ENCODE measurements around the gene UST. TPM values are rescaled to one million over a fixed set of nuclear protein-coding genes. Genes with fewer than 3 reads are reported as not detected.
"Not testable (repeated sequence)": the region's sequence is repeated elsewhere in the genome, so short reads cannot be mapped to it uniquely, and the experiment has no call there.

UST gene
- total RNA-seq, 1 donor from 2014 or later = 0.25 TPM

DNA sequence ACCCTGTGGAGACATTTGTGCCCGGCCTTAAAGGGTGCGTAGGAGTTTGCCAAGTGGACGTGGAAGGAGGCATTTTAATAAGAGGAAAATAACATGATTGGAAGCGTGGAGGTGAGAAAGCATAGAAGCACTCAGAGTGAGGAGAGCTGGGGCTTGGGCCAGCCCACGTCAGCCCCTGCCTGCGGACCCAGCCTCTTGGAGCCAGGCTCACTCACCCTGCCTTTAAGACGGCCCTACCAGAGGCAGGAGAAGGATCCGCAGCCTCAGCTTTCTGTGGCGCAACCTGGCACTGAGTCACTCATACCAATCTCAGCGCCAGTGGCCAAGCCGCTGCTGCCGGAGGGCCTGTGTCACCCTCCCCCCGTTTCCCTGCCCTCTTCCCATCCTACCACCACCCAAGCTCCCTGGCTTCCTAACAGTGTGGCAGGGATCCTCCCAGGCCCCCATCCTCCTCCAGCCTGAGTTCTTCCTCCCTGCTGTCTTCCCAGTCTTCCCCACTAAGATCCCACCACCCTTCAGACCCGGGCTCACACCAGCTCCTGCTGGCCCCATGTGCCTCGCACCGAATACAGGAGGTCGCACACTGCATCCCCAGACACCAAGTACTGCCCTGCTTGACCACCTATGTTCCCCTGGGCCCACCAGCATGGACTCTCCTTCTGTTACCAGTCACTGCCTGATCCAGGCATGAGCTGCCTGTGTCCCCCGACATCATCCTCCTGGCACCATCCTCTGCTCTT lies 285.2 kb downstream of the UST start:
- intact Hi-C loops (cut with micrococcal nuclease) = loop anchor here (1.0 to 5.0 kb wide), 6 partner anchors 14 to 287 kb away; no protein-coding TSS in a partner anchor

- intact Hi-C loops (cut with micrococcal nuclease) = loop anchor here (5.0 kb wide), 2 partner anchors 109 to 199 kb away; no protein-coding TSS in a partner anchor
These were observed 286.0 kb downstream of the UST start for GRCh38 chr6:149032599-149033405.

DNA sequence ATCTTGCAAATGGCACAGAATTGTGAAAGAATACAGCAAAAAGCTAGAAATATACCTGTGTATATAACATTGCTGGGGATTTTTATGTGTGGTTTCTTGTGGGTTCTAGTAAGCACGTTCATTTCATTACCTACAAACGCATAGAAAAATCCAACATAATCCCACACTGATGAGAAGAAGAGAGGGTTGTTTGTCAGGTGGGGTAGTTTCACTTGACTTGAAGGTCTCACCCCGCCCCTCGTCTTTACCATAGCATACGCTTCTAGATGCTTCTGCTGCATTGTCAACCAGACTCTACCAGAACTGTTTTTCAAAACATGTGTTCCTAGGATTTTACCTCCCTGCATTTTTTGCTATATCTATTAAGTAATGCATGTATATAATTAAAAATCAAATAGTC lies 286.6 kb downstream of the UST start:
- intact Hi-C loops (cut with micrococcal nuclease) = loop anchor here (5.0 kb wide), 2 partner anchors 109 to 199 kb away; no protein-coding TSS in a partner anchor

DNA sequence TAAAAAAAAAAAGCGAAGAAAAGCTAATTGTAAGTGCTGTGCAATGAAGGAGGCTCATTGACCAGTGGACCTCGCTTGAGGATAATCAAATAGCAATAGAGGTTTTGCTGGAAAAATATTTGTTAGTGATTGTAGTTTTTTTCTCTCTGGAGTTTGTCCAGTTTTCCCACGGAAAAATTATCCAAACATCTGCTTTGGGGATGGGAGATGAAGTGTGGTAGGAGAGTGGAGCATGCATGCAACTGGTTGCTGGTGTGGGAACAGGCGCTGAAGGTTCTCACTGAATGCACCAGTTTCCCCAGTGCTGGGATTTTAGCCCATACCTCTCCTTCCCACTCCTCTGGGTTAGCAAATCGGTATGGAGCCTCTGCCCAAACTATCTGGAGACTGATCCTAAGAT lies 288.9 kb downstream of the UST start:
- intact Hi-C loops (cut with micrococcal nuclease) = no loop called here

DNA sequence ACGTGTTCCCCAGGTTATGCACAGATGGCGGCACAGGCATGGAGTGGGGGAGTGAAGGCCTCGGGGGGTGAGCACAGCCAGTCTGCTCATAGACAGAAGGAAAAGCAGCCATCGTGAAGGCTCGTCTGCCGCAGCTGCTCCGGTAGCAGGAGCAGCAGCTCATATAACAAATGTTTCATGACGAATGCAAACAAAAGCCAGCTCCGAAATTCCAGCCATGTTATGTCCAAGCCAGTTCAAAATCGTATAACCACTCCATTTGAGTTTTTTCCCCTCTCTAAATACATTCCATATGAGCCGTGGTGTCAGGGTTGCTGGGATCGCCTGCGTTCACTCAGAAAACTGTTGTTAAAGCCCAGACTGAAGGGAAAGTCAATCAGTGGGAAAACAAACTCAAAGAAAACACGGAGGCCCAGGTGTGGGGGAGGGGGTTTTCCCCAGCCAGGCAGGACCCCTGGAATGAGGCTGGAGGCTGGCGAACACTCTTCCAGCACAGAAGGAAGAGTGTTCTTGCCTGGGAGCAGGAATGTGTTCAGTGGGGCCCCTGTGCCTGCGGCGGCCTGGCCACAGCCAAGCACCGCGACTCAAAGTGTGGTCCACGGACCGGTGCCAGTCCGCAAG lies 290.3 kb downstream of the UST start:
- intact Hi-C loops (cut with micrococcal nuclease) = no loop called here

- intact Hi-C loops (cut with micrococcal nuclease) = not testable (repeated sequence)
These were observed 292.2 kb downstream of the UST start for GRCh38 chr6:149039025-149039424.

DNA sequence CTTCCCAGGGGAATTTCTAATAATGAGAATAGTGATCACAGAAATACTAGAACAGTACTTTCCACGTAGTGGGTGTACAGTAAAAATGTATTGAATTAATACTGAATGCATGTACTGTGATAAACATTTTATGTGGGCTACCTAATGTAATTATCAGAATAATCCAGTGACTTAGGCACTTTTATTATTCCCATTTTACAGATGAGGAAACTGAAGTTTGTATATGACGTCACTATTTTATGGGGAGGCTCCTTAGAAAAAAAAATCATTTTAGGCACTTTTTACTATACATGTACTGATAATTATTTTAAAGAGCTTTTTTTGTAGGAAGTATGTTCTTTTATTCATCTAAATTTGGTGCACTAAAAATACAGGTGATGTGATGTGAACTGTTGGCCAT lies 295.1 kb downstream of the UST start:
- intact Hi-C loops (cut with micrococcal nuclease) = no loop called here

DNA sequence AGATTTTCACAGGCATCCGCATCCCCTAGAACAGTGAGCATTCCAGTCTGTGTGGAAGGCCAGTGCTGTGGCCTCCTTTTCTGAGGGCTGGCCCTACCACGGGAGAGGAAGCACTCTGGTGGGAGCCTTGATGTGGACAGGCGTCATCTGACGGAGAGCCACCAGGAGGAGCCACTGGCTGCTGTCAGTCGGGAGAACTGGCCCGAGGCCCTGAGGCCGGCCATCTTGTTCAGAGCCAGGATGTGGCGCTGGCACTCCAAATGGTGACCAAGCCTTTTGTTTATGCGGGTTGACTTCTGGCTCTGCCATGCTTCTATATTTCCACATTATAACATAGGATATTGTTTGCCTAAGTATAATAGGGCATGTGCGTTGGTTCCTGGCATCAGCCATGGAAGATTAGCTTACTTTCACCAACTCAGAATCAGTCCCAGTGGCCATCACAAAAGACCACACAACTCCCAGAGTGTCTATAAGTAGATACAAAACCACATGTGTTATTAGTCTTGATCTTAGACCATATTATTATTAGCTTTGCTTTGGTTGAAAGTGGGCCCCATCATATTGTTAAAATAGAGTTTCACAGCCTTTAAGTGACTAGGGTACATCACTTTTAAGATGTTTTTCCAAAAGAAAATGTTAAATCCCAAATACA lies 296.8 kb downstream of the UST start:
- intact Hi-C loops (cut with micrococcal nuclease) = no loop called here

DNA sequence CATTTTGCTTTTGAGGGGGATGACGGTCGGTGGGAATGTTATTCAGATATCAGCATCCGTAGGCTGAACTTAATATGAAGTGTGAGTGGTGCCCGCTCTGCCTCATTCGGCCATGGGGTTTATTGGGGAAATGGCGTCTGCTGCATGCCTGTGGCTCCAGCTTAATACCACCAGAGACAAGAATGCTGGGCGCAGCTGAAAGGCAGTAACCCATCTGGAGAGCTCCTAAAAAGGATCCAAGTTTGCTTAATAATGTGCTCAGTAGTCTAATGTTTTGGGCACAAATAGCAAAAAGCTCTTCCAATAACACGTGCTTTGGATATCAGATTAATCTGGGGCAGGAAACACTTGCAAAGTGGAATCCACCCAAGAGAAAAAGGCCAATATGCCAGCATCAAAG lies 297.7 kb downstream of the UST start:
- intact Hi-C loops (cut with micrococcal nuclease) = no loop called here

DNA sequence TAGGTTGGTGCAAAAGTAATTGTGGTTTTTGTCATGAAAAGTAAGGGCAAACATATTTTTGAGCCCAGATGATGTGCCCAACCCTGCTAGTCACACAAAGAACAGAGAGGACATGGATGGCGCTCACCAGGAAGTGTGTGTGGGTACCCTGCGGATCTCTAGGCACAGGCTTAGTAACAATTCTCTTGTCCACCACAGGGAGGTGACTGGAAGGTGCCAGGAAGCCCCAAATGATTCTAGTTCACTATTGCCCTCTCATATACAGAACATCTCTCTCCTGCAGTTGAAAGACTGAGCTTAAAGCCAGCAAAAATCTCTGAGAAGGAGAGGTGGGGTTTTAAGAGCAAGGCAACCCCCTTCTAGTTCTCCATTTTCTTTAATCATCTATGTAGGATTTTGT lies 298.6 kb downstream of the UST start:
- intact Hi-C loops (cut with micrococcal nuclease) = no loop called here

DNA sequence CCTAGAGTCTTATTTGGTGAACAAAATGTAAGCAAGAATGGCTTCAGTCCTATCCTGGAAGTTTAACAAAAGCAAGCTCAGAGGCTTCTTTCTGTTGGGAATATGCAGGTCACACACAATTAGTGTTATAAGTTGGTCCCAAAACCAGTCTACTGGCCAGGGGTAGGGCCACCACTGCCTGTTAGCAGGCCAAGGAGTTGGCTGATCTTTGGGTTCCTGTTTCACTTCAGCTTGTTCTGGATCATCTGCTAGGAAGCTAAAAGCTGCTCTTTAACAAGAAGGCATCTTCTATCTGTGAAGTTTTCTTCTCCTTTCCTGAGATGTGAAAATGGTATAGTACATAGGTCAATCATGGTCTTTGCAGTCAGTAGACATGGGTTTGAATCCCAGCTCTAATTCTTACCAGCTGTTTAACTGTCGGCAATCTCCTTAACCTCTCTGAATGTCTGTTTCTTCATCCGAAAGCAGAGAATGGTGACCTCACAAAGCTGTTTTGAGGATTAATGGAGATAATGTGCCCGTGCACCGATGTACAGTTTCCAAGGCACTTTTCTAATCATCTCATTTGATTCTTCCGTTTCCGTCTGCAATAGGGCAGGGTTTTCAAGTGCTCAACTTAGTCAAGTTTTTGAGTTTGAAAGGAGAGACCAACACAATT lies 299.5 kb downstream of the UST start:
- intact Hi-C loops (cut with micrococcal nuclease) = loop anchor here (1.0 kb wide), 1 partner anchor 15 kb away; no protein-coding TSS in a partner anchor

DNA sequence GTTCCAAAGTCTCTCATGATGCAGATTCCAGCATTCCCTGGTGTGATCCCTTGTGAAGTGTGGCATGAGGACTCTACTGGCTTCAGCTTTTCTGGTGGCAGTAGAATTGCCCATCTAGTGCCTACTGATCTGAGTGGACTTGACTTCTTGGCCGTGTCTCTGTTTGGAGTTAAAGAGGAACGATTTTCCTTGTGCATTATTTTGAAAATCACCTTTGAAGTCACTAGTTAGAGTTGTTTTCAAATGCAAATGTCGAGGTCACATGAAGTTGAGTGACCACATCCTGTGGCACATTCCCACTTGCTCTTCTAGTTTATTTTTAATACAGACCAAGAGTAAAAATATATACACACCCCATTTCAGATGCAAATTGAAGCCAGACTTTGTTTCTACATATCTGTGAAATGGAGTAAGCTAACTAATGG lies 300.0 kb downstream of the UST start:
- intact Hi-C loops (cut with micrococcal nuclease) = loop anchor here (1.0 kb wide), 2 partner anchors 13 to 16 kb away; no protein-coding TSS in a partner anchor

DNA sequence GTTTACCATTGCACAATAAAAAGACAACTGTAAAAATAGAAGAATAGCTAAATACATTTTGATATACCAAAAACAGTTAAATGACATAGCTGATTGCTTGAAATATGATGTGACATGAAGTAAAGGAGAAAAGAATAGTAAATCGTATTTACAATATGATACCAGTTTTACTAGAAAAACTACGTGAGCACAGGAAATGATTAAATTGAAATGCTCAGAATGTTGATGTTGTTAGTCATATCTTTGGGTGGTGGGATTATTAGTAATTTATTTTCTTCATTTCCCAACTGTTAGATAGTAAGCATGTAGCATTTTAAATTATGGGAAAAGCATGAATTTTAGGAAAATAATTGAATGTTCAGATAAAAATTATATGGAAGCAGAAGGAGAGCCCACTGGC lies 302.4 kb downstream of the UST start:
- intact Hi-C loops (cut with micrococcal nuclease) = no loop called here

GRCh38 chr6:149050160-149050559 lies 303.3 kb downstream of the UST start:
- intact Hi-C loops (cut with micrococcal nuclease) = no loop called here

- intact Hi-C loops (cut with micrococcal nuclease) = no loop called here
These were observed 305.7 kb downstream of the UST start for GRCh38 chr6:149052350-149053106.

GRCh38 chr6:149053848-149054558 lies 307.2 kb downstream of the UST start:
- intact Hi-C loops (cut with micrococcal nuclease) = no loop called here

- intact Hi-C loops (cut with micrococcal nuclease) = no loop called here
These were observed 307.8 kb downstream of the UST start for GRCh38 chr6:149054559-149055194.

GRCh38 chr6:149055195-149055899 lies 308.5 kb downstream of the UST start:
- intact Hi-C loops (cut with micrococcal nuclease) = no loop called here

All from T-helper 2 cell treated with Interferon-gamma antibody and Interleukin-4, amounts not matched to agents 100 ng/mL and 5 ng/mL, for 36 hours (primary cell).